Activated CD4-positive, alpha-beta memory T cell treated with anti-CD3 and anti-CD28 coated beads for 36 hours (primary cell): ENCODE data around the gene PPIA. TPM values are rescaled to one million over a fixed set of nuclear protein-coding genes. Genes with fewer than 3 reads are reported as not detected.
"Not testable (repeated sequence)": the region's sequence is repeated elsewhere in the genome, so short reads cannot be mapped to it uniquely, and the experiment has no call there.

Experiments used
- CTCF ChIA-PET: fragments of 350-600 bp; sonication (Branson Sonifier 250); formaldehyde crosslinking; loops from one replicate; lab custom pipeline; 2021; ENCODE audit warnings: antibody characterized with exemption, inconsistent platforms; lab: Charles Lee
- POLR2A ChIA-PET: fragments of 350-600 bp; sonication (Branson Sonifier 250); formaldehyde crosslinking; loops from one replicate; lab custom pipeline; 2021; ENCODE audit warnings: antibody characterized with exemption; lab: Charles Lee
- DNase-seq: peaks from one replicate; pipeline ENCODE4 v3.0.0-alpha.2; 2020
- H3K27ac Mint-ChIP-seq: one replicate; pipeline ENCODE4 v1.8.0; 2021; ENCODE audit warnings: mixed read lengths
- H3K27me3 Mint-ChIP-seq: one replicate; pipeline ENCODE4 v1.8.0; 2021; ENCODE audit warnings: mixed read lengths
- H3K36me3 Mint-ChIP-seq: one replicate; pipeline ENCODE4 v1.8.0; 2021; ENCODE audit warnings: mixed read lengths
- H3K4me1 Mint-ChIP-seq: one replicate; pipeline ENCODE4 v1.8.0; 2021; ENCODE audit warnings: low read depth, mixed read lengths
- H3K4me3 Mint-ChIP-seq: one replicate; pipeline ENCODE4 v1.8.0; 2021; ENCODE audit warnings: mild to moderate bottlenecking, mixed read lengths
- H3K9me3 Mint-ChIP-seq: one replicate; pipeline ENCODE4 v1.8.0; 2021; ENCODE audit warnings: mixed read lengths
- intact Hi-C: fragments of 100-400 bp; cut with micrococcal nuclease; formaldehyde crosslinking; loops from one replicate; pipeline ENCODE4 v1.15.1; 2023
- total RNA-seq, 2 experiments: library from RNA; stranded (reverse); gene quantifications; one replicate each; pipeline ENCODE4 v1.2.3, GENCODE V29; 2021

PPIA gene
- total RNA-seq, 2 experiments from 2014 or later, result 3,158 to 3,182 TPM

DNA sequence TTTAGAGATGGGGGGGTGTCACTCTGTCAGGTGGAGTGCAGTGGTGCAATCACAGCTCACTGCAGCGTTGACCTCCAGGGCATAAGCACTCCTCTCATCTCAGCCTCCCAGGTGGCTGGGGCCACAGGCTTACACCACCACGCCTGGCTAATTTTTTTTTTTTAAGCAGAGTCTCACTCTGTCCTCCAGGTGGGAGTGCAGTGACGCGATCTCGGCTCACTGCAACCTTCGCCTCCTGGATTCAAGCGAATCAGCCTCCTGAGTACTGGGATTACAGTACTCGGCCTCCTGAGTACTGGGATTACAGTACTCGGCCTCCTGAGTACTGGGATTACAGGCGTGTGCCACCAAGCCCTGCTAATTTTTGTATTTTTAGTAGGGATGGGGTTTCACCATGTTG is 23.6 kb upstream of the PPIA start:
- CTCF ChIA-PET, result no interaction called here

DNA sequence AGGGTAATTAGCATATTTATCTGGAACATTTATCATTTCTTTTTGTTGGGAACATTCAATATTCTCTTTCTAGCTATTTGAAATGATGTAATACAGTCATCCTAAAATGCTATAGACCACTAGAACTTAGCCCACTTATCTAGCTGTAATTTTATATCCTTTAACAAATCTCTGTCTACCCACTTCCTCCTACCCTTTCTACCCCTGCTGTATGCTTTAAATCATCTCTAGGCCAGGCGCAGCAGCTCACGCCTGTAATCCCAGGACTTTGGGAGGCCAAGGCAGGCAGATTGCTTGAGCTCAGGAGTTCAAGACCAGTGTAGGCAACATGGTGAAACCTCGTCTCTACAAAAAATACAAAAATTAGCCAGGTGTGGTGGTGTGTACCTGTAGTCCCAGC is 22.0 kb upstream of the PPIA start:
- POLR2A ChIA-PET, H3K36me3 Mint-ChIP-seq, H3K4me3 Mint-ChIP-seq, CTCF ChIA-PET, H3K27me3 Mint-ChIP-seq, H3K27ac Mint-ChIP-seq, H3K9me3 Mint-ChIP-seq, intact Hi-C loops, DNase-seq: not testable (repeated sequence)
- peaks cover 14% of the 10 kb centered on the region for H3K4me1 Mint-ChIP-seq

More for the DNA sequence above, 23.6 kb upstream of the PPIA start:
- no peak overlapping the region for H3K4me3 Mint-ChIP-seq
- peaks cover 30% of the 10 kb centered on the region for H3K4me1 Mint-ChIP-seq
- POLR2A ChIA-PET, result interaction anchor here (1.7 kb wide), 1 partner anchor 23 kb away, joined by 4 read pairs; no protein-coding TSS in a partner anchor
- intact Hi-C loops, result no loop called here
- no peak for DNase-seq
- no peaks in the 10 kb centered on the region for H3K9me3 Mint-ChIP-seq
- peaks cover 5% of the 10 kb centered on the region for H3K36me3 Mint-ChIP-seq
- no peaks in the 10 kb centered on the region for H3K27me3 Mint-ChIP-seq
- no peak overlapping the region for H3K27ac Mint-ChIP-seq

DNA sequence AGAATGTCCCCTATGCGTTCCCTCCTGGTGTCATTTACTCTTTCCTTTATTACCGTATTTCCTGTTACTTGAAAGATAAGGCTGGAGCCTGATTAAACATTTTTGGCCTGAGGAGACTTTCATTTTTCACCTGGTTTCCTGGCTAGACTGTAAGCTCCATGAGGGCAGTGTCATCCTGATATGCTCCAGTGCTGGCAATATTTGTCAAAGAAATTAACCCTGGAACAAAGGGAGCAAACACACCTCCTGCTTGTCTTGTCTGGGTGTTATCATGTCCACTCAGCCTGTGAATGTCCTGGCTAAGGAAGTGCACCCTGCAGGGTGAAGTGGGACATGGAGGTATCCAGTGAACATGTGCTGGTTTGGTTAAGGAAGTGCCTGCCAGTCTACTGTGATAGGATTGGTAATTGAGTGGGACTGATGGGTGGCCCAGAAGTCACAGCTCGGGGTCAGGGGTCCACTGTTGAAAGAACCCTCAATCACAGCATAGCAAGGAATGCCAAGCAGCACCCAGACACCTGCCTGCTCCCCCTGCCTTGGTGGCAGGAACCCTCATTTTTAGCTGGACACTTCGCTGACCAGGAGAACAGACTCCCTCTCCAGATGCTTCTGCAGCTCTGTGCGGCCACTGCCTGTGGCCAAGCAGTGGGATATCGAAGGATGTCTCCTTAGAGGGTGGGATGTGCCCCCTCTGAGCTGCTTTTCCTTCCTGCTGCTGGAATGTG is 20.9 kb upstream of the PPIA start:
- POLR2A ChIA-PET, result no interaction called here

DNA sequence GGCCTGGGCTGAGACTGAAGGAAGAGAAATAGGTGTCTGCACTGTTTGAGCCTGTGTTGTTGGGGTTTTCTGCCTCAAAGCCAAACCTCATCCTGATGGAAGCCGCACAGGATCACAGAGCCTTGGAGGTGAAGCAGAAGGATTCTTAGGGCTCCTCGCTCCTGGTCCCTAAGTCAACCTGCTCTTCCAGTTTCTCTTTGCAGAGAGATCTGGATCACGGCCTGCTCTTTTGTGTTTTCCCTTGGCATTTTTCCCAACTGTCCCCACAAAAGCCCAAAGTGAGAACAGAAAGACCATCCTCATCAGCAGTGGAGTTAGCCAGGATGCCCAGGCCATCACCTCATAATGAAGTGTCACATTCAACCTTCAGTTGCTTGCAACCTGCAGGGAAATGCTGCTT is 20.3 kb upstream of the PPIA start:
- H3K4me3 Mint-ChIP-seq, result no peak overlapping the region
- no peak for DNase-seq
- peaks cover 3% of the 10 kb centered on the region for H3K4me1 Mint-ChIP-seq
- ChIA-PET POLR2A (no interaction called here), CTCF (no interaction called here)
- H3K9me3 Mint-ChIP-seq, result no peaks in the 10 kb centered on the region
- intact Hi-C loops, result no loop called here
- no peaks in the 10 kb centered on the region for H3K36me3 Mint-ChIP-seq
- no peaks in the 10 kb centered on the region for H3K27me3 Mint-ChIP-seq
- H3K27ac Mint-ChIP-seq, result no peak overlapping the region

More for the DNA sequence above, 20.9 kb upstream of the PPIA start:
- Mint-ChIP-seq H3K27me3 (no peaks in the 10 kb centered on the region), H3K36me3 (no peaks in the 10 kb centered on the region), H3K27ac (no peak overlapping the region), H3K9me3 (no peaks in the 10 kb centered on the region), H3K4me1 (peaks cover 4% of the 10 kb centered on the region), H3K4me3 (no peak overlapping the region)
- no peak for DNase-seq
- CTCF ChIA-PET, result no interaction called here
- intact Hi-C loops, result no loop called here

DNA sequence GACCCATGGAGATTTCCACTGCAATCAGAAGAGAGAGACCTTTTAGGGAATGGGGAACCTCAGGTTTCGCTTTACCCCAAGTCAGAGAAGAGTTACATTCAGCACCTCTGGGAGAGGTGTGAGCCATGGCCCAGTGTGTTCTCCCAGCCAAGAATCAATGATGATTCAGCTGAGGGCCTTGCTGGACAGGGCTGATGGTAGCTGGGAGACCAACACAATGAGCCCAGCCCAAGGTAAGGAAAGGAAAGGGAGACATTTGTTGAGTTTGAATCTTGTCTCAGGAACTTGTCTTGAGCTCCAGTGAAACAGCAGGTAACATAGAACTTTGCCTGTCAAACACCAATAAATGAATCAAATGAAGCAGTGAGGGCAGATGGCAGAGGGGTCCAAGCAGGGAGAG is 14.0 kb upstream of the PPIA start:
- no peaks in the 10 kb centered on the region for H3K27me3 Mint-ChIP-seq
- H3K27ac Mint-ChIP-seq, result no peak overlapping the region
- intact Hi-C loops, result no loop called here
- H3K9me3 Mint-ChIP-seq, result peaks cover 12% of the 10 kb centered on the region
- H3K4me1 Mint-ChIP-seq, result no peaks in the 10 kb centered on the region
- ChIA-PET CTCF (no interaction called here), POLR2A (no interaction called here)
- H3K4me3 Mint-ChIP-seq, result no peak overlapping the region
- peaks cover 3% of the 10 kb centered on the region for H3K36me3 Mint-ChIP-seq
- no peak for DNase-seq

DNA sequence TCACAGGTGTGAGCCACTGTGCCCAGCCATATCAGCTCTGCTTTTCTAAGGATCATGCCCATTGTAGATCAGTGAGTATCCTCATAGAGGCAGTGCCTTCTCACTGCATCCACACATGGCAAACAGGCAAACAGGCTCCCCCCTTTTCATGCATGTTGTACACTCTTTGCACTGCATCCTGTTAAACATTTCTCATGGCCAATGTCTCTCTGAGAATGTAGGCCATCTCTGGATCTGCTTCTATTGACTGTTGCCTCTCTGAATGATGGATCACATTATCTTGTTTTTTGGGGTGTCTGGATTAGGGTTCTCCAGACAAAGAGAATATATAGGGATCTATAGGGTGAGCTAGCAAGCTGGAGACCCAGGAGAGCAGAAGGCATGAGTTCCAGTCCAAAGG is 13.1 kb upstream of the PPIA start:
- no peaks in the 10 kb centered on the region for H3K4me1 Mint-ChIP-seq
- CTCF ChIA-PET, result no interaction called here
- no peak overlapping the region for H3K4me3 Mint-ChIP-seq
- no peak for DNase-seq
- POLR2A ChIA-PET, result no interaction called here
- intact Hi-C loops, result no loop called here
- no peak overlapping the region for H3K27ac Mint-ChIP-seq
- H3K27me3 Mint-ChIP-seq, result no peaks in the 10 kb centered on the region
- H3K36me3 Mint-ChIP-seq, result peaks cover 3% of the 10 kb centered on the region
- H3K9me3 Mint-ChIP-seq, result peaks cover 12% of the 10 kb centered on the region

DNA sequence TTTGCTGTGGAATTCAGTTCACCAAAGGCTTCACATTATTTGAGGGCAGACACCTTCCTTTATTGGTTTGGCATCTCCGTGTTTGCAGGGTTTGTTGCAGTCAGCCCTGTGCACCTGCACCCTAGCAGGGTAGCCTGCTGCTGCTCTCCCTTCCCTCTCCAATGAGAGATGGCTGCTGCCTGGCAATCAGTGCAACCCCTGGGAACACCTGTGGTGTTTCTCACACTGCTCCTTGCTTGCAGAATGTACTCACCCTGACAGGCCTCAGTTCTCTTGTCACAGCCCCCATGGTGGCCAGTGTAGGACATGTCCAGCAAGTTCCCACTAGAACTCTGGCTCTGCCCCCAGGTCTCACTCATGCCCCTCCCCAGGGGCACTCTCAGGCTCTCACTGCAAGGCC is 12.1 kb upstream of the PPIA start:
- ChIA-PET CTCF (no interaction called here), POLR2A (no interaction called here)
- DNase-seq, result no peak
- Mint-ChIP-seq H3K4me3 (no peak overlapping the region), H3K36me3 (peaks cover 3% of the 10 kb centered on the region), H3K27ac (no peak overlapping the region), H3K27me3 (no peaks in the 10 kb centered on the region), H3K4me1 (no peaks in the 10 kb centered on the region), H3K9me3 (peaks cover 12% of the 10 kb centered on the region)
- intact Hi-C loops, result no loop called here

DNA sequence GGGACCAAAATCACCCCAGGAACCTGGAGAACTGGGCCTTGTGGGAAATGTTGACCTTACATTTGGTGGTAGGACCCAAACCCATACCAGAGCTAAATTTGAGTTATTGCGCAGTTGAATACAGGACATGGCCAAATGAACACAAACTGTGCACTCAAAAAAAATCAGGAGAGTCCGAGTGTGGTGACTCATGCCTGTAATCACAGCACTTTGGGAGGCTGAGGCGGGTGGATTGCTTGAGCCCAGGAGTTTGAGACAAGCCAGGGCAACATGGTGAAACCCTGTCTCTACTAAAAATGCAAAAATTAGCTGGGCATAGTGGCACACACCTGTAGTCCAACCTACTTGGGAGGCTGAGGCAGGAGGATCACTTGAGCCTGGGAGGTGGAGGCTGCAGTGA is 11.3 kb upstream of the PPIA start:
- H3K4me3 Mint-ChIP-seq, intact Hi-C loops, H3K4me1 Mint-ChIP-seq, DNase-seq, H3K27me3 Mint-ChIP-seq, H3K27ac Mint-ChIP-seq, POLR2A ChIA-PET, H3K36me3 Mint-ChIP-seq, CTCF ChIA-PET: not testable (repeated sequence)
- H3K9me3 Mint-ChIP-seq, result peaks cover 12% of the 10 kb centered on the region

DNA sequence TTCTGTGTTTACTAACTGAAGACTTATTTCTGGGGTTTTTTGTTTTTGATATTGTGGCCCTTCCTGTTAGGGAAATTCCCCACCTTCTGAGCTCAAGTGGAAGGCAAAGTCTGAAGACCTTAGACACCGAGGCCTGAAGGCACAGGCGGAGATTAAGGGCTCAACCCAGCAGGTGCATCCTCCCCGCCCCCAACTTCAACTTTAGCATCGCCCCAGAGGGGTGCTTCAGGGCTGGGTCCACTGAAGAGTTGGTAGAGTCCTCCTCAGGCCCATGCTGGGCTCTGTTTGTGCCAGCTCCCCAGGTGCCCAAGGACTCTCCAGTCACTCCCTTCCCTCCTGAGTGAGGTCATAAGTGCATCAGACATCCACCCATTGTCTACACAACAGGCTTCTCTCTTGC is 9.4 kb upstream of the PPIA start:
- ChIA-PET CTCF (interaction anchor here (1.5 kb wide), 1 partner anchor 70 kb away, joined by 4 read pairs; no protein-coding TSS in a partner anchor), POLR2A (interaction anchor here (1.0 kb wide), 1 partner anchor 12 kb away, joined by 3 read pairs; no protein-coding TSS in a partner anchor)

DNA sequence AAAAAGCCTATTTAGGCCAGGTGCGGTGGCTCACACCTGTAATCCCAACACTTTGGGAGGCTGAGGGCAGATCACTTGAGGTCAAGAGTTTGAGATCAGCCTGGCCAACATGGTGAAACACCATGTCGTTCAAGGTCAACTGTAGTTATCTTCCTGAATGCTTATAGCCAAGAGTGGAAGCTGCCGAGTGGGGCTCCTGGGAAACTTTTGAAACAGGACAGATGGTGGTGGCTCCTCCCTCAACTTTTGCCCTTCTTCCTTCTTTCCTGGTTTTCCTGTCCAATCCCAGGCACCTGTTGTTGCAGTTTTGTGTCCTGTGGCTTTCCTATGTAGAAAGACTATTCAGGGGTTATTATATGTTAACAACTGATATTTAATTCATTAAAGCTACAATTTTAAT is 8.7 kb upstream of the PPIA start:
- intact Hi-C loops, result no loop called here
- H3K4me1 Mint-ChIP-seq, result no peaks in the 10 kb centered on the region

More for the DNA sequence above, 9.4 kb upstream of the PPIA start:
- no peaks in the 10 kb centered on the region for H3K27me3 Mint-ChIP-seq
- no peaks in the 10 kb centered on the region for H3K4me1 Mint-ChIP-seq
- intact Hi-C loops, result no loop called here
- no peak overlapping the region for H3K27ac Mint-ChIP-seq
- H3K9me3 Mint-ChIP-seq, result peaks cover 12% of the 10 kb centered on the region
- DNase-seq, result no peak
- H3K36me3 Mint-ChIP-seq, result peaks cover 3% of the 10 kb centered on the region
- no peak overlapping the region for H3K4me3 Mint-ChIP-seq

DNA sequence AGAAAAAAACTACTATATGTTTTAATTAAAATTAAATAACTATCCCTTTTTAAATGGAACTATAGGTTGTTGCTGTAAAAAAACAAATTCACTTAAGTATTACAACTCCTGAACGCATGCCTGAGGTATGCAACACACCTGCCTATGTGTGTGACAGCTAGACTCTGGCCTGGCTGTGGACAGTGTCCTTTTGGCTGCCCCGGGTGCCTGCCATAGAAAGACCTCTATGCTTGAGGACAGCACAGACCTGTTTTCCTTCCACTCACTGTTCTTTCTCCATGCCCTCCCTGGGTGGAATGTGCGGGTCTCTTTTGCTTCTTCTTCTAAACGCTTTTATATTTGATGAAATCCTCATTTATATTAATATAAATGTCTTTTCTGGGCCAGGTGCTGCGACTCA is 6.5 kb upstream of the PPIA start:
- no peak for DNase-seq
- CTCF ChIA-PET, result no interaction called here
- POLR2A ChIA-PET, result no interaction called here
- intact Hi-C loops, result no loop called here
- Mint-ChIP-seq H3K36me3 (no peaks in the 10 kb centered on the region), H3K4me1 (no peaks in the 10 kb centered on the region), H3K27ac (no peak overlapping the region), H3K4me3 (no peak overlapping the region), H3K9me3 (no peaks in the 10 kb centered on the region), H3K27me3 (no peaks in the 10 kb centered on the region)

More for the DNA sequence above, 8.7 kb upstream of the PPIA start:
- no peak overlapping the region for H3K4me3 Mint-ChIP-seq
- CTCF ChIA-PET, result no interaction called here
- no peaks in the 10 kb centered on the region for H3K27me3 Mint-ChIP-seq
- peaks cover 3% of the 10 kb centered on the region for H3K36me3 Mint-ChIP-seq
- POLR2A ChIA-PET, result no interaction called here
- peaks cover 8% of the 10 kb centered on the region for H3K9me3 Mint-ChIP-seq
- H3K27ac Mint-ChIP-seq, result no peak overlapping the region
- no peak for DNase-seq

DNA sequence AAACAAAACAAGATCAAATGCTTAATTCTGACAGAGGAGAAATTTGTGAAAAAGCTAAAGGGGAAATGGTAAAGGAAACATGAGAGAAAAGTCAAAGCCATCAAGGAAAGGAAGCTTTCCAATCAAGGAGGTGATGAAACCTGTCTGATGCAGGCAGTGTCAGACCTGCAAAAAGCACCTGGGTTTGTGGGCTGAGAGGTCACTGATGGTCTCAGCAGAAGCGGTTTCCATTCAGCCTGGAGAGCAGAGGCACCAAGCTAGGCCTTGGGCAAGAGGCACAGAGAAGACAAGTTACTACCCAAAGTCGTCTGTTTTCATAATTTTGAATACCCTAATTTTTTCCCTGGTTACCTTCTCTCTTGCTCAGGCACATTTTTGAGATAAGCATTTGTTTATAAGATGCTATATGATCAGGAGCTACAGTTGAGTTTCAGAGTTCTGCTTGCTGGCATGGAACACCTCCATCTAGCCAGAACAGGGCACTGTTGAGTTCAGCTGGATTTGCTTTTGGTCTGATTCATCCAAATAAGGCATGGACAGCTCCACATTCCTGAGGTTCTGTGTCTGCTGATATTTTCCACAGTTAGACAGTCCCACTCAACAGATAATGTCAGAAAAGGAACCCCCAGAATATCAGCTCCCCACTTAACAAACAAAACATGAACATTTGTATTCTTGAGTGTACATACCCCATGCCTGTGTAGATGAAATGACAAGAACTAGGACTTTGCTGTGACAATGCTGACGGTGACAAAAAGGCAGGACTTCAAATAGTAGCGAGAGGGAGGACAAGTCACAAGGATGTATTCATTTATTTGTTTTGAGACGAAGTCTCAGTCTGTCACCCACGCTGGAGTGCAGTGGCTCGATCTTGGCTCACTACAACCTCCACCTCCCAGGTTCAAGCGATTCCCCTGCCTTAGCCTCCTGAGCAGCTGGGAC is 4.9 kb upstream of the PPIA start:
- Mint-ChIP-seq H3K9me3 (no peaks in the 10 kb centered on the region), H3K4me1 (peaks cover 2% of the 10 kb centered on the region), H3K4me3 (no peak overlapping the region), H3K27ac (no peak overlapping the region), H3K27me3 (no peaks in the 10 kb centered on the region), H3K36me3 (peaks cover 3% of the 10 kb centered on the region)
- ChIA-PET CTCF (interaction anchor here (0.7 kb wide), 1 partner anchor 200 kb away, joined by 3 read pairs; no protein-coding TSS in a partner anchor), POLR2A (interaction anchor here (1.3 kb wide), 1 partner anchor 14 kb away, joined by 4 read pairs; no protein-coding TSS in a partner anchor)
- DNase-seq, result no peak
- intact Hi-C loops, result no loop called here
